Measurements from ENCODE around the gene RAP1GDS1.

Gene RAP1GDS1

GRCh38 chr4:98484031-98484430 is 222.8 kb downstream of the RAP1GDS1 start:
- TF ChIP-seq, protein P1, sequence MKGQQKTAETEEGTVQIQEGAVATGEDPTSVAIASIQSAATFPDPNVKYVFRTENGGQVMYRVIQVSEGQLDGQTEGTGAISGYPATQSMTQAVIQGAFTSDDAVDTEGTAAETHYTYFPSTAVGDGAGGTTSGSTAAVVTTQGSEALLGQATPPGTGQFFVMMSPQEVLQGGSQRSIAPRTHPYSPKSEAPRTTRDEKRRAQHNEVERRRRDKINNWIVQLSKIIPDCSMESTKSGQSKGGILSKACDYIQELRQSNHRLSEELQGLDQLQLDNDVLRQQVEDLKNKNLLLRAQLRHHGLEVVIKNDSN (IDR thresholded peaks at IDR 0.05) = no peak
- TF ChIP-seq EGR1 (IDR thresholded peaks at IDR 0.05) = no peak
- no peak for TF ChIP-seq REST (IDR thresholded peaks at IDR 0.05; ENCODE audit: low read depth)
- no peak for TF ChIP-seq ZBTB7A (IDR thresholded peaks at IDR 0.05; ENCODE audit: low read depth)
- no peak for TF ChIP-seq RAD21 (IDR thresholded peaks at IDR 0.05; ENCODE audit: low read depth)
- TF ChIP-seq, protein P2, sequence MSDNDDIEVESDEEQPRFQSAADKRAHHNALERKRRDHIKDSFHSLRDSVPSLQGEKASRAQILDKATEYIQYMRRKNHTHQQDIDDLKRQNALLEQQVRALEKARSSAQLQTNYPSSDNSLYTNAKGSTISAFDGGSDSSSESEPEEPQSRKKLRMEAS (IDR thresholded peaks at IDR 0.05) = no peak
- TF ChIP-seq CEBPB (IDR thresholded peaks at IDR 0.05) = no peak
- no peak for TF ChIP-seq NFIC (IDR thresholded peaks at IDR 0.05)
- no peak for TF ChIP-seq TCF12 (IDR thresholded peaks at IDR 0.05; ENCODE audit: low read depth)
- no peak for TF ChIP-seq FOXM1 (IDR thresholded peaks at IDR 0.05; ENCODE audit: borderline replicate concordance, low read depth)
- no peak for TF ChIP-seq YY1 (IDR thresholded peaks at IDR 0.05; ENCODE audit: low read depth)
- no peak for TF ChIP-seq EP300 (IDR thresholded peaks at IDR 0.05; ENCODE audit: borderline replicate concordance)
- TF ChIP-seq TAF1 (IDR thresholded peaks at IDR 0.05; ENCODE audit: low read depth) = no peak
- TF ChIP-seq CREB1 (IDR thresholded peaks at IDR 0.05; ENCODE audit: low read depth) = no peak

GRCh38 chr4:98485816-98486345 is 224.7 kb downstream of the RAP1GDS1 start:
- no peak for TF ChIP-seq EGR1 (IDR thresholded peaks at IDR 0.05)
- TF ChIP-seq TAF1 (IDR thresholded peaks at IDR 0.05; ENCODE audit: low read depth) = no peak
- TF ChIP-seq TEAD4 (IDR thresholded peaks at IDR 0.05) = no peak
- TF ChIP-seq YY1 (IDR thresholded peaks at IDR 0.05; ENCODE audit: low read depth) = no peak
- TF ChIP-seq REST (IDR thresholded peaks at IDR 0.05; ENCODE audit: low read depth) = no peak
- TF ChIP-seq, protein P2 (IDR thresholded peaks at IDR 0.05) = no peak
- no peak for TF ChIP-seq EP300 (IDR thresholded peaks at IDR 0.05; ENCODE audit: borderline replicate concordance)
- TF ChIP-seq FOXM1 (IDR thresholded peaks at IDR 0.05; ENCODE audit: borderline replicate concordance, low read depth) = no peak
- no peak for TF ChIP-seq CEBPB (IDR thresholded peaks at IDR 0.05)
- no peak for TF ChIP-seq RAD21 (IDR thresholded peaks at IDR 0.05; ENCODE audit: low read depth)
- TF ChIP-seq, protein P1 (IDR thresholded peaks at IDR 0.05) = no peak
- TF ChIP-seq NFIC (IDR thresholded peaks at IDR 0.05) = no peak
- TF ChIP-seq ZBTB7A (IDR thresholded peaks at IDR 0.05; ENCODE audit: low read depth) = no peak

GRCh38 chr4:98490251-98490650 is 229.1 kb downstream of the RAP1GDS1 start:
- no peak for TF ChIP-seq EGR1 (IDR thresholded peaks at IDR 0.05)
- no peak for TF ChIP-seq NFIC (IDR thresholded peaks at IDR 0.05)
- TF ChIP-seq FOXM1 (IDR thresholded peaks at IDR 0.05; ENCODE audit: borderline replicate concordance, low read depth) = no peak
- no peak for TF ChIP-seq CEBPB (IDR thresholded peaks at IDR 0.05)
- TF ChIP-seq TEAD4 (IDR thresholded peaks at IDR 0.05) = no peak
- no peak for TF ChIP-seq TCF12 (IDR thresholded peaks at IDR 0.05; ENCODE audit: low read depth)

- TF ChIP-seq CREB1 (IDR thresholded peaks at IDR 0.05; ENCODE audit: low read depth) (no peak), TEAD4 (IDR thresholded peaks at IDR 0.05) (no peak), RAD21 (IDR thresholded peaks at IDR 0.05; ENCODE audit: low read depth) (no peak), NFIC (IDR thresholded peaks at IDR 0.05) (no peak), EP300 (IDR thresholded peaks at IDR 0.05; ENCODE audit: borderline replicate concordance) (no peak), FOXM1 (IDR thresholded peaks at IDR 0.05; ENCODE audit: borderline replicate concordance, low read depth) (no peak), ZBTB7A (IDR thresholded peaks at IDR 0.05; ENCODE audit: low read depth) (no peak), TCF12 (IDR thresholded peaks at IDR 0.05; ENCODE audit: low read depth) (no peak), EGR1 (IDR thresholded peaks at IDR 0.05) (no peak), YY1 (IDR thresholded peaks at IDR 0.05; ENCODE audit: low read depth) (no peak), CEBPB (IDR thresholded peaks at IDR 0.05) (no peak), REST (IDR thresholded peaks at IDR 0.05; ENCODE audit: low read depth) (no peak), TAF1 (IDR thresholded peaks at IDR 0.05; ENCODE audit: low read depth) (no peak)
- TF ChIP-seq, protein P2 (IDR thresholded peaks at IDR 0.05) = no peak
- TF ChIP-seq, protein P1 (IDR thresholded peaks at IDR 0.05) = no peak
Observed at GRCh38 chr4:98491899-98492559, 230.8 kb downstream of the RAP1GDS1 start.
